Activated CD4-positive, alpha-beta T cell treated with anti-CD3 and anti-CD28 coated beads, Interleukin-10, Interleukin-2, amounts not matched to agents 100 ng/mL and 50 ng/mL, durations not matched to agents 16 hours and 8 hours (primary cell): ENCODE data around the gene PILRA.
A peak's percentile ranks its signal among the peaks of the same experiment; 100 is the strongest.
"Not testable (repeated sequence)": the region's sequence is repeated elsewhere in the genome, so short reads cannot be mapped to it uniquely, and the experiment has no call there.

Experiments used
- DNase-seq: peaks from one replicate; pipeline ENCODE4 v3.0.0-alpha.2; 2020

PILRA gene

GRCh38 chr7:100435401-100436304 lies 62.4 kb downstream of the PILRA start:
- peak; percentile 59 for DNase-seq

DNA sequence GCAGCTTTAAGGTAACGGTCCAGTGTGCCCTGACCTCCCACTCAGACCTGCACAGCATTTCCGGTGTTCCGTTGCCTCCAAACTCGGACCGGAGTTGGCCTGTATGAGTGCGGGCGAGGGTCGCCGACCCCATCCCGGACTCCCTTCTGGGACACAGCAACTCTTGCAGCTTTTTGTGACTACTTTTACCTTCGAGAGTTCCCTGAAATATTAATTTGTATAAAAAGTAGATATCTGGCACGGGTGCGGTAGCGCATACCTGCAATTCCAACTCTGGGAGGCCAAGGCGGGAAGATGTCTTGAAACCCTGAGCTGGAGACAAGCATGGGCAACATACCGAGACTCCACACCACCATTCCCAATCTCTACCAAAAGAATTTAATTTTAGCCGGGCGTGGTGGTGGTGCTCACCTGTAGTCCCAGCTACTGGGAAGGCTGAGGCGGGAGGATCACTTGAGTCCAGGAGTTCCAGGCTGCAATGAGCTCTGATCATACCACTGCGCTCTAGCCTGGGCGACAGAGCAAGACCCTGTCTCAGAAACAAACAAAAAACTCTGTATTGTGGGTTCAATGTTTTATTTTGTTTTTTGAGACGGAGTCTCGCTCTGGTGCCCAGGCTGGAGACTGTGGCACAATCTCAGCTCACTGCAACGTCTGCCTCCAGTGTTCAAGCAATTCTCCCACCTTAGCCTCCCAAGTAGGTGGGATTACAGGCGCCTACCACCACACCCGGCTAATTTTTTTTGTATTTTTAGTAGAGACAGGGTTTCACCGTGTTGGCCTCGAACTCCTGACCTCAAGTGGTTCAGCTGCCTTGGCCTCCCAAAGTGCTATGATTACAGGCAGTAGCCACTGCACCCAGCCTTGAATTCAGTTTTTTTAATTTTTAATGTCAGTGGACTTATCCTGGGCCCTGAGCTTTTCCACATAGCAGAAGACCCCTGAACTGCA lies 64.1 kb downstream of the PILRA start:
- DNase-seq, result no peak

DNA sequence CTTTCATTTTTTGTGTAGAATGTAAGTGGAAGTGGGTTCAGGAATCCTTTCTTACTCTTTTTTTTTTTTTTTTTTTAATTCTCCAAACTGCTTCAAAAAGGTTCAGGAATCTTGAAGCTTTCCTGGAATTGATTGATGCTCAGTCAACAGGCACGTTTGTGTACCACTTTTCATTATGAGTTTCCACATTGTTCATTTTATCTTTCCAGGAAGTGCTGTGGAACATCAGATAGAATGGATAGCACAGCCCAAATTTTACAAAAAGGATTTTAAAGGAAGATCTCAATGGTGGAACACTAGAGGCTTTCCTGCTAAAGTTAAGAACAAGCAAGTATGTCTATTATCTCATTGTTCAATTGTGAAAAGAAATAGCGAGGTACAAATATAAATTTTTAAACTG lies 64.9 kb downstream of the PILRA start:
- no peak for DNase-seq

DNA sequence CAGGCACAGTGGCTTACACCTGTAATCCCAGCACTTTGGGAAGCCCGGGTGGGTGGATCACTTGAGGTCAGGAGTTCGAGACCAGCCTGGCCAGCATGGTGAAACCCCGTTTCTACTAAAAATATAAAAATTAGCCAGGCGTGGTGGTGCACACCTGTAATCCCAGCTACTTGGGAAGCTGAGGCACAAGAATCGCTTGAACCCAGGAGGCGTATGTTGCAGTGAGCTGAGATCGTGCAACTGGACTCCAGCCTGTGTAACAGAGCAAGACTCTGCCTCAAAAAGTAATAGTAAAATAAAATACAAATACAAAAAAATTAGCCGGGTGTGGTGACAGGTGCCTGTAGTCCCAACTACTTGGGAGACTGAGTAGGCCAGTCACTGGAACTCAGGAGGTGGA lies 65.4 kb downstream of the PILRA start:
- not testable (repeated sequence) for DNase-seq

GRCh38 chr7:100439244-100439643 lies 66.0 kb downstream of the PILRA start:
- not testable (repeated sequence) for DNase-seq

DNA sequence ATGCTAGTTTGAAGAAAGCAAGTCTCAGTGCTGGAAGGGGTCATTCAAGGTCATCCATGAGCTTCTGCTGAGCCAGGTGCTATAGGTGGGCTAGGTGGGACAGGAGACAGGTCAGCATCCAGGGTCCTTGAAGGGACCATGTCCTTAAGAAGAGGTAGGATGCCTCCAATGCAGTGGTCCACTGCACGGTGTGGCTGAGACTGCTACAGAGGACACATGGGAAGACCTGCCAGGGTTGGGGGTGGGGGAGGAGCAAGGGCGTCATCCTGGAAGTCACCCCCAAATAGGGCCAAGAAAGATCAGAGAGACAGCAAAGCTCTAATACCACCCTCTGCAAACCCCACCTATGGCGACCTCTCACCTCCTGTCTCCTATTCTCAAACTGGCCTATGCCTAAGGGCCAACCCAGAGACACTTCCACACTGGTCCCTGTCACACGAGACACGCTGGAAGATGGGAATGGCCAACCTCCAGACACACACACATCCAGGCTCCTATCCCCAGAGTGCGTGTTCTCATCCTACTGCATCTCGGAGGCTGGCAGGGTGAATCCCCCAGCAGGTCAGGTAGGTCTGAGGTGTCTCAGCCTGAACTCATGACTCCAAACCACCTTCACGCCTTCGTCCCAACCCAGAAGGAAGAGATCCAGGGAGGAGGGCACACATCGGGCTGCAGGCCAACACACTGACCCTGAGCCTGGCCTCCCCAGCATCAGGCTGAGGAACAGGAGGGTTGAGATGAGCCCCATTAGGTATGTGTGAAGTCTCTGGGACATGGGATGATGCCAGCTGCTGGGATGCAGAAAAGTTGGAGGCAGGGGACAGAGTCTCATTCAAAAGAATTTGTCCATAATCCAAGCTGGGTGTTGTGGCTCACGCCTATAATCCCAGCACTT lies 68.6 kb downstream of the PILRA start:
- DNase-seq, result no peak

DNA sequence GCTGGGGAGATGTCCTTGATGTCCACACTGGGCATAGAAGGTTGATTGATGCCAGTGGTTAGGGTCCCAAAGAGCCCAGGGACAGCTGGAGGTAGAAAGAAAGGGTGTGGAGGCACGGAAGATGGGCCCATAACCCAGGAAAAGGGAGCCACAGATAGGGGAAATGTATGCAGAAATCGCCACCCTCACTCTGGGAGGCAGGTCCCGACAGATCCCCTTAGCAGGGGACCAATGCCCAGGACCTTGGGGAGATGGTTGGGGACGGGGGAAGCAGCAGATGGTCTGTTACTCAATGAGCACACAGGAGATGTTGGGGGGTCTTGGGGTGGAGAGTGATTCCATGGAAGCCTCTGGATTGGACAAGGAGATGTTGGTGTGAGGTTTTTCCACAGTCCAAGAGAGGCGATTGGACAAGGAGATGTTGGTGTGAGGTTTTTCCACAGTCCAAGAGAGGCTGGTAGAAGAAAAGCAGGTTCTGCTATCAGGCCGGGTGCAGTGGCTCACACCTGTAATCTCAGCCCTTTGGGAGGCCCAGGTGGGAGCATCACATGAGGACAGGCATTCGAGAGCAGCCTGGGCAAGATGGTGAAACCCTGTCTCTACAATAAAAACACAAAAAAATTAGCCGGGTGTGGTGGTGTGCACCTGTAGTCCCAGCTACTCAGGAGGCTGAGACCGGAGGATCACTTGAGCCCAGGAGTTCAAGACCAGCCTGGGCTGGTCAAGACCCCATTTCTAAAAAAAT lies 70.0 kb downstream of the PILRA start:
- no peak for DNase-seq

GRCh38 chr7:100444311-100445278 lies 71.3 kb downstream of the PILRA start:
- DNase-seq, result no peak

DNA sequence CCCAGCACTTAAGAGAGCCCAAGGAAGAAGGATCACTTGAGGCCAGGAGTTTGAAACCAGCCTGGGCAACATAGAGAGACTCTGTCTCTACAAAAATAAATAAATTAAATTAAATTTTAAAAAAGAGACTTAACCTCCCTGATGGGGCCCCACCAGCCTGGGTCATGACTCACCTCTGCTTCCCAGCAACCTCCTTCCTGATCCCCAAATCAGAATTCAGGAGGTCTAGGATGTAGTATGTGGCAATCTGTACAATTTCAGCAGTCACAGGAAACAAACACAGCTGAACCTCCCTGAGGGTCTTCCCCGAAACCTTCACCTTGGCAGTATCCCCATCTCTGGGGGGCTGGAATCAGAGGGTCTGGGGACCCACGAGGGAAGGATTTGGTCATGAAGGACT lies 72.8 kb downstream of the PILRA start:
- no peak for DNase-seq

GRCh38 chr7:100447363-100447762 lies 74.1 kb downstream of the PILRA start:
- DNase-seq, result not testable (repeated sequence)

GRCh38 chr7:100449190-100449795 lies 76.0 kb downstream of the PILRA start:
- no peak for DNase-seq
